HepG2 (cell line): ENCODE measurements around the gene TRIO. TPM values are rescaled to one million over a fixed set of nuclear protein-coding genes. Genes with fewer than 3 reads are reported as not detected.

Experiments
- ATAC-seq: fragments of 200-7000 bp; cut with Tn5 transposase; 3 replicates; pipeline ENCODE4 v1.9.1; 2020; ENCODE audit warnings: mild to moderate bottlenecking, moderate library complexity
- BruUV-seq: library from RNA; stranded (reverse); fragments of 400-500 nt; replicated peaks from 2 replicates; lab custom pipeline; 2021; lab: Mats Ljungman, UMichigan
- CTCF ChIA-PET: fragments of 300-600 bp; formaldehyde crosslinking; extraction: SDS; loops from one replicate; lab custom pipeline; 2021; ENCODE audit warnings: low total read pairs, inconsistent platforms, low intra/inter-chr PET ratio; lab: Yijun Ruan, JAX
- POLR2A ChIA-PET: fragments of 350-600 bp; sonication (Branson Sonifier 250); formaldehyde crosslinking; loops from one replicate; lab custom pipeline; 2020; ENCODE audit warnings: antibody characterized with exemption, inconsistent platforms; lab: Yijun Ruan, JAX
- DNase-seq: peaks from one replicate; pipeline ENCODE4 v3.0.0-alpha.2; 2015; ENCODE audit warnings: low spot score
- FAIRE-seq: peaks from 3 replicates; lab custom pipeline; 2011; peaks lifted over from hg19 to GRCh38; lab: Jason Lieb, UNC
- H2AFZ ChIP-seq: one replicate; pipeline ENCODE4 v1.6.1; 2011; ENCODE audit warnings: low read length, inconsistent platforms
- H3K27ac ChIP-seq: fragments of 300-600 bp; 3 replicates; pipeline ENCODE4 v1.8.0; 2011; ENCODE audit warnings: mixed run types, mild to moderate bottlenecking, mixed read lengths, low read length, inconsistent platforms; ENCODE audit not compliant: insufficient read depth; ENCODE audit errors: extremely low read length
- H3K27me3 ChIP-seq, 2 experiments: fragments of 200-600 bp in 1 of 2; 2 replicates in 1 of 2; 3 replicates in 1 of 2; pipeline versions ENCODE4 v1.6.0 to v1.8.0; 2011; ENCODE audit warnings: low read length in 2 of 2, mild to moderate bottlenecking in 2 of 2, moderate library complexity in 2 of 2, inconsistent platforms in 1 of 2; ENCODE audit not compliant: insufficient read depth in 2 of 2, control insufficient read depth in 1 of 2
- H3K36me3 ChIP-seq, 2 experiments: fragments of 200-600 bp in 1 of 2; replicated peaks in 1 of 2; 2 replicates in 1 of 2; 3 replicates in 1 of 2; pipeline versions ENCODE4 v1.5.1 to v1.8.0; 2011; ENCODE audit warnings: low read length in 2 of 2, inconsistent platforms in 1 of 2; ENCODE audit not compliant: insufficient read depth in 2 of 2, control insufficient read depth in 1 of 2
- H3K4me1 ChIP-seq: 2 replicates; pipeline ENCODE4 v1.5.1; 2012; ENCODE audit warnings: low read length, inconsistent platforms; ENCODE audit not compliant: insufficient read depth
- H3K4me2 ChIP-seq: 2 replicates; pipeline ENCODE4 v1.6.0; 2011; ENCODE audit warnings: low read depth, low read length, inconsistent platforms
- H3K4me3 ChIP-seq, 3 experiments: fragments of 200-600 bp in 1 of 3; sonication (generic), shearing (Covaris generic) in 1 of 3; replicated peaks in 1 of 3; 2 replicates each; pipeline ENCODE4 v1.5.1; 2011 to 2016; ENCODE audit warnings: low read length in 3 of 3, inconsistent platforms in 2 of 3, low read depth in 2 of 3, mild to moderate bottlenecking in 2 of 3, control low read depth in 1 of 3, mixed read lengths in 1 of 3; ENCODE audit not compliant: insufficient read depth in 1 of 3
- H3K79me2 ChIP-seq: one replicate; pipeline ENCODE4 v1.6.1; 2011; ENCODE audit warnings: low read length, inconsistent platforms; ENCODE audit not compliant: insufficient read depth
- H3K9ac ChIP-seq: 2 replicates; pipeline ENCODE4 v1.6.0; 2011; ENCODE audit warnings: mild to moderate bottlenecking, low read depth, low read length, inconsistent platforms; ENCODE audit not compliant: insufficient read depth
- H3K9me3 ChIP-seq: 2 replicates; pipeline ENCODE4 v1.5.1; 2012; ENCODE audit warnings: mild to moderate bottlenecking, low read length
- H4K20me1 ChIP-seq: 2 replicates; pipeline ENCODE4 v1.6.0; 2011; ENCODE audit warnings: inconsistent platforms, mild to moderate bottlenecking, low read length, moderate library complexity; ENCODE audit not compliant: insufficient read depth
- ARNT ChIP-seq: fragments of 450-650 bp; IDR thresholded peaks from 2 replicates; pipeline ENCODE4 v1.6.1; 2017
- ELF3 ChIP-seq: IDR thresholded peaks from 2 replicates; pipeline ENCODE4 v1.6.1; 2016; ENCODE audit warnings: missing genetic modification reagents, missing compliant biosample characterization
- FOXC1 ChIP-seq: sonication (generic); formaldehyde crosslinking; IDR thresholded peaks from 2 replicates; pipeline ENCODE4 v1.8.0; 2022; ENCODE audit warnings: mild to moderate bottlenecking, missing genetic modification reagents, borderline replicate concordance
- KLF15 ChIP-seq: sonication (generic); formaldehyde crosslinking; IDR thresholded peaks from 2 replicates; pipeline ENCODE4 v1.8.1; 2023; ENCODE audit warnings: borderline replicate concordance, mild to moderate bottlenecking, inconsistent platforms, missing genetic modification reagents, mixed read lengths
- MTERF4 ChIP-seq: sonication (generic); formaldehyde crosslinking; IDR thresholded peaks from 2 replicates; pipeline ENCODE4 v1.8.0; 2023; ENCODE audit warnings: mild to moderate bottlenecking, missing genetic modification reagents
- MYC ChIP-seq: sonication (generic); formaldehyde crosslinking; IDR thresholded peaks from 2 replicates; pipeline ENCODE4 v1.9.0; 2021; ENCODE audit warnings: missing genetic modification reagents, borderline replicate concordance
- SRF ChIP-seq: IDR thresholded peaks from 2 replicates; pipeline ENCODE4 v1.6.1; 2011; ENCODE audit warnings: mild to moderate bottlenecking, low read depth, low read length, moderate library complexity
- ZBTB39 ChIP-seq: sonication (generic); formaldehyde crosslinking; IDR thresholded peaks from 2 replicates; pipeline ENCODE4 v1.5.0; 2020; ENCODE audit warnings: missing genetic modification reagents
- WGBS: methylation state at CpG from one replicate; pipeline ENCODE4 v1.1.6; 2017; ENCODE audit warnings: low lambda C conversion rate; 5-methylcytosine and 5-hydroxymethylcytosine counted together
- in situ Hi-C: cut with HindIII; loops from 2 replicates; pipeline ENCODE4 v1.10.0; 2017; ENCODE audit warnings: low pct_unique_long_range_greater_than_20kb; ENCODE audit not compliant: extremely low pct_ligation_motif_present
- intact Hi-C: fragments of 100-400 bp; cut with micrococcal nuclease; formaldehyde crosslinking; loops from one replicate; pipeline ENCODE4 v1.10.0; 2022; ENCODE audit not compliant: unreplicated experiment
- polyA plus RNA-seq, 8 experiments: library from polyadenylated mRNA; depleted of rRNA in 3 of 8; stranded (reverse) in 7 of 8; unstranded in 1 of 8; fragments of >200 nt; fragmentation: Illumina TruSeq in 4 of 8; extraction: Trizol in 4 of 8; gene quantifications; 2 replicates each; pipeline versions ENCODE4 v1.2.1 to v1.2.3, GENCODE V29; 2011 to 2016; ENCODE audit warnings: low read depth in 4 of 8, missing spikeins in 1 of 8, mixed read lengths in 1 of 8; ENCODE audit not compliant: insufficient read depth in 1 of 8
- total RNA-seq, 5 experiments: library from RNA; depleted of rRNA; stranded (reverse); fragments of >200 nt; fragmentation: Illumina TruSeq; extraction: Trizol; gene quantifications; 2 replicates each; pipeline ENCODE4 v1.2.3, GENCODE V29; 2016; ENCODE audit warnings: low read depth in 1 of 5

The TRIO gene
- total and polyA plus RNA-seq, 2 of the 13 experiments (the other 11 are each of a cell fraction or from before 2014, with no cell fraction given) = 45.2 to 45.9 TPM

- FAIRE-seq (no peak), DNase-seq (no peak), ATAC-seq (no peak)
- H3K9me3 ChIP-seq = no peaks in the 10 kb centered on the region; the same call in 1 of the 2 replicates
- H3K9ac ChIP-seq = no peak overlapping the region
- intact Hi-C loops = no loop called here
- ChIA-PET POLR2A (interaction anchor here (1.6 kb wide), 1 partner anchor 10 kb away, joined by 4 read pairs; no protein-coding TSS in a partner anchor), CTCF (no interaction called here)
- peaks cover 99% of the 10 kb centered on the region for H3K79me2 ChIP-seq
- H3K27me3 ChIP-seq = no peaks in the 10 kb centered on the region
- no peaks in the 10 kb centered on the region for H3K36me3 ChIP-seq
- H3K4me1 ChIP-seq = peaks cover 74% of the 10 kb centered on the region
- no peak overlapping the region for H2AFZ ChIP-seq
- H3K4me3 ChIP-seq = no peak overlapping the region
- no peak overlapping the region for H3K4me2 ChIP-seq
- TF ChIP-seq ZBTB39 (CRISPR knock-in tag) (no peak), SRF (no peak), KLF15 (CRISPR knock-in tag) (no peak), FOXC1 (CRISPR knock-in tag) (no peak), ELF3 (no peak), MTERF4 (CRISPR knock-in tag) (no peak), MYC (CRISPR knock-in tag) (no peak), ARNT (no peak)
- WGBS = 93% methylated on average over 11 of the region's 11 CpGs
- in situ Hi-C loops = no loop called here
- H4K20me1 ChIP-seq = peaks cover 53% of the 10 kb centered on the region
- H3K27ac ChIP-seq = no peak overlapping the region
- no TSS peak for BruUV-seq
These were observed 15.9 kb downstream of the TRIO start for GRCh38 chr5:14158890-14159666.
